PC-3 (cell line): ENCODE measurements around the gene MYLK.

ENCODE experiments used
- EZH2 ChIP-seq: fragments of 300-600 bp; sonication (generic); IDR thresholded peaks from one replicate; pipeline ENCODE4 v1.6.1; 2017; ENCODE audit warnings: antibody characterized with exemption, mild to moderate bottlenecking, low read length; ENCODE audit not compliant: unreplicated experiment
- TF ChIP-seq, protein P1 (sequence below): fragments of 300-600 bp; sonication (generic); conservative IDR thresholded peaks from 2 replicates; pipeline ENCODE4 v1.5.1; 2017; ENCODE audit warnings: antibody characterized with exemption, low read depth, mild to moderate bottlenecking, low read length

- TF ChIP-seq, protein P1, sequence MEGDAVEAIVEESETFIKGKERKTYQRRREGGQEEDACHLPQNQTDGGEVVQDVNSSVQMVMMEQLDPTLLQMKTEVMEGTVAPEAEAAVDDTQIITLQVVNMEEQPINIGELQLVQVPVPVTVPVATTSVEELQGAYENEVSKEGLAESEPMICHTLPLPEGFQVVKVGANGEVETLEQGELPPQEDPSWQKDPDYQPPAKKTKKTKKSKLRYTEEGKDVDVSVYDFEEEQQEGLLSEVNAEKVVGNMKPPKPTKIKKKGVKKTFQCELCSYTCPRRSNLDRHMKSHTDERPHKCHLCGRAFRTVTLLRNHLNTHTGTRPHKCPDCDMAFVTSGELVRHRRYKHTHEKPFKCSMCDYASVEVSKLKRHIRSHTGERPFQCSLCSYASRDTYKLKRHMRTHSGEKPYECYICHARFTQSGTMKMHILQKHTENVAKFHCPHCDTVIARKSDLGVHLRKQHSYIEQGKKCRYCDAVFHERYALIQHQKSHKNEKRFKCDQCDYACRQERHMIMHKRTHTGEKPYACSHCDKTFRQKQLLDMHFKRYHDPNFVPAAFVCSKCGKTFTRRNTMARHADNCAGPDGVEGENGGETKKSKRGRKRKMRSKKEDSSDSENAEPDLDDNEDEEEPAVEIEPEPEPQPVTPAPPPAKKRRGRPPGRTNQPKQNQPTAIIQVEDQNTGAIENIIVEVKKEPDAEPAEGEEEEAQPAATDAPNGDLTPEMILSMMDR, result no peak
- TF ChIP-seq EZH2, result no peak
Measured at GRCh38 chr3:123695152-123695551, 189.0 kb downstream of the MYLK start.
